Measurements from ENCODE around the gene PLPPR3.

GRCh38 chr19:843180-843835, 21.6 kb upstream of the PLPPR3 start:
- TF ChIP-seq CTCF (IDR thresholded peaks at IDR 0.05; ENCODE audit: borderline replicate concordance, extremely low read depth, low read length, poor library complexity, severe bottlenecking) (no peak), EZH2 (IDR thresholded peaks at IDR 0.05; ENCODE audit: borderline replicate concordance, low read depth, low read length, severe bottlenecking) (no peak)
